HG03039 (cell line): ENCODE data around the gene MEGF10.

Experiments
- ATAC-seq: cut with Tn5 transposase; IDR thresholded peaks from one replicate; pipeline ENCODE4 v1.9.1; 2021; ENCODE audit warnings: mild to moderate bottlenecking, moderate library complexity; ENCODE audit not compliant: unreplicated experiment

MEGF10 gene

GRCh38 chr5:127431977-127432585, 141.5 kb downstream of the MEGF10 start:
- no peak for ATAC-seq

GRCh38 chr5:127433526-127433925, 142.9 kb downstream of the MEGF10 start:
- ATAC-seq = no peak

GRCh38 chr5:127434588-127434987, 144.0 kb downstream of the MEGF10 start:
- no peak for ATAC-seq

- ATAC-seq = no peak
Measured at GRCh38 chr5:127435821-127436220, 145.2 kb downstream of the MEGF10 start.

- ATAC-seq = no peak
Measured at GRCh38 chr5:127439644-127440043, 149.0 kb downstream of the MEGF10 start.

GRCh38 chr5:127440831-127441230, 150.2 kb downstream of the MEGF10 start:
- ATAC-seq = no peak

GRCh38 chr5:127441799-127442484, 151.3 kb downstream of the MEGF10 start:
- ATAC-seq = no peak

- no peak for ATAC-seq
Measured at GRCh38 chr5:127444171-127444570, 153.6 kb downstream of the MEGF10 start.

GRCh38 chr5:127445328-127445727, 154.7 kb downstream of the MEGF10 start:
- no peak for ATAC-seq

GRCh38 chr5:127446626-127447025, 156.0 kb downstream of the MEGF10 start:
- no peak for ATAC-seq

GRCh38 chr5:127447827-127448226, 157.2 kb downstream of the MEGF10 start:
- ATAC-seq = no peak

- ATAC-seq = no peak
Measured at GRCh38 chr5:127450046-127450445, 159.4 kb downstream of the MEGF10 start.

GRCh38 chr5:127451096-127451495, 160.5 kb downstream of the MEGF10 start:
- ATAC-seq = no peak

GRCh38 chr5:127452626-127453025, 162.0 kb downstream of the MEGF10 start:
- ATAC-seq = no peak

- ATAC-seq = no peak
Measured at GRCh38 chr5:127471211-127471610, 180.6 kb downstream of the MEGF10 start.

GRCh38 chr5:127472700-127473099, 182.1 kb downstream of the MEGF10 start:
- no peak for ATAC-seq

- no peak for ATAC-seq
Measured at GRCh38 chr5:127486471-127486870, 195.9 kb downstream of the MEGF10 start.

- peak; percentile 73 for ATAC-seq
Measured at GRCh38 chr5:127492854-127493738, 202.5 kb downstream of the MEGF10 start.

- no peak for ATAC-seq
Measured at GRCh38 chr5:127498548-127498947, 208.0 kb downstream of the MEGF10 start.

- ATAC-seq = no peak
Measured at GRCh38 chr5:127505905-127506304, 215.3 kb downstream of the MEGF10 start.

GRCh38 chr5:127506616-127507015, 216.0 kb downstream of the MEGF10 start:
- no peak for ATAC-seq
